HG03457 (cell line): Measurements from ENCODE around the gene MCTP1.

ENCODE experiments used
- ATAC-seq: cut with Tn5 transposase; IDR thresholded peaks from one replicate; pipeline ENCODE4 v1.9.1; 2021; ENCODE audit warnings: moderate number of reproducible peaks; ENCODE audit not compliant: unreplicated experiment

MCTP1 gene

DNA sequence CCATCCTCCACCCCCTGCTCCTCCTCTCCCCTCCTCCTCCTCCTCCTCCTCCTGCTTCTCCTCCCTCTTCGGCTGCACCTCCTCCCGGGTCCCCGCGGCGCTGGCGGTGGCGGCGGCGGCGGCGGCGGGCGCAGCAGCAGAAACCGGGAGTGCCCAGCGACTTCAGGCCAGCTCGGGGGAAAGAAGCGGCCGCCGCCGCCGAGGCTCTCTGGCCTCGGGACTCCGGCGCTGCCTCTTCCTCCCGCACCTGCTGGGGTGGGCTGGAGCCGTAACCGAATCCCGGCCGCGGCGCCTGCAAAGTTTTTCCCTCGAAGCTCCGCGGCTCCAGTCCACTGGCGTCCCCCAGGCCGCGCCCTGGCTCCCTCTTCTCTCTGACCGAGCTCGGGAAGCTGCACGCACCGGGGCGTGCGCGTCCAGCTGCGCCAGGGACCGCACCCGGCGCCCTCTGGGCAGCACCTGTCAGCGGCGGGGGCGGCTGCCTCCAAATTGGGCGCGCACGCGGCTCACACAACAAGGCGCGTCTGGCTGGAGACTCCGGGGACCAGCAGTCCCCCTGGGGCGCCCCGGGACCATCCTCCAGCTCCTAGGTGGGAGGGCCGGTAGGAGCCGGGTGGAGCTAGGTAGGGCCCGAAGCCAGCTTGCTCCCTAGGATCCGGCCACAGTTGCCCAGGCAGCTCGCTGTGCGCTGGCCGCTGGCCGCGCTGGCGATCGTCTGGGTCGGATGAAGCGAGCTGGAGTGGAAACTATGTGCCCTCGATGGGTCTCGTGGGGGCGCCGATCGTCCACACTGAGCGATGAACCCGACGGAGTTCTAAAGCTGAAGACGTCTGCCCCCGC, at the start of gene MCTP1:
MCTP1 (minus strand) TSS at position 523 of the 837 bp plus-strand sequence.
- no peak for ATAC-seq

- ATAC-seq = no peak
Measured at GRCh38 chr5:95332158-95332557, 47.3 kb upstream of the MCTP1 start.

DNA sequence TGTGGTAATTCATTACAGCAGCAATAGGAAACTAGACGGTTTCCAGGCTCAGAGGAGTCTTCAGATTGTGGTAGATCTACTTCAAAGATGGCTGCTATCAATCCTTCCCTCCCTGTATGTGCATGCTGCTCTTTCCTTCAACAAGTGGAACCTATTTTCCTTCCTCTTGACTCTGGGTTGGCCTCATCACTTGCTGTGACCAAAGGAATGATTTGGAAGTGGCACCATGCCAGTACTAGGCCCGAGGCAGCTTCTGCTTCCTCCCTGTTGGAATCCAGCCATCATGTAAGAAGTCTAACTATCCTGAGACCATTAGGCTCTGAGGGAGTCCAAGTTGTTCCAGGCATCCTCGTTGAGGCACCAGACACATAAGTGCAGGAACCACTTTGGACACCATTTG, 46.5 kb upstream of the MCTP1 start:
- no peak for ATAC-seq

DNA sequence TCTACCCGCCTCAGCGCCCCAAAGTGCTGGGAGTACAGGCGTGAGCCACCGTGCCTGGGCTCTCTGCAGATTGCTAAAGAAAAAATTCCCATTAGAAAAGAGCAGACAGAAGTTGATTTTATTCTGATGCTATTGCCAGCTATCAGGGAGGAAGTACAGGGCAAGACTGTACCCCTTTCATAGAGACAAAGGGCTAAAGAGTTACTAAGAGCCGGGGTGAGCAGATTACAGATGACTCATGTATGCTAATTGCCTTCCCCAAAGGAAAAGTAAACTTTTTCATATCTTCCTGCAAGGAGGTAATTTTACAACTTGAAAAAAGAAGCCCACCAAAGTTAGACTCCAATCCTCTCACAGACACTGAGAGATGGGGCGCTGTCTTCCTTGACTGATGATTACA, 42.3 kb upstream of the MCTP1 start:
- no peak for ATAC-seq

DNA sequence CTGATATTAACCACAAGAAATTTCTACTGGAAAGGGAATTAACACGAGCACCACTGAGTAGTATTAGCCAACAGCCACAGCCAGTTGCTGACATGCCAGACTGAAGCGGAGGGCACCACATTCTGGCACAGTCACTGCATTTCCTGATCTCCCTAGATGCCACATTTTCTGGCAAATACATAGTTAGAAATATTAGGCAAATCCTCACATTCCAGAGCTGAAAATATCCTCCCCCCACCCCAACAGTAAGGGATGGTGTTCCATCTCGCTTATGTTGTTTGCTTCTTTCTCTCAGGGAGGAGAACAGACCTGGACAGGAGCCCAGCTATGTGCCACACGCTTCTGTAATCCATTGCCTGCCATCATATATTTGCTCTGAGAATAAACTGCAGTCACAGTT, 32.8 kb upstream of the MCTP1 start:
- no peak for ATAC-seq

GRCh38 chr5:95317085-95317484, 32.2 kb upstream of the MCTP1 start:
- ATAC-seq = no peak

- no peak for ATAC-seq
Measured at GRCh38 chr5:95304711-95305110, 19.8 kb upstream of the MCTP1 start.

GRCh38 chr5:95298651-95299050, 13.8 kb upstream of the MCTP1 start:
- no peak for ATAC-seq

DNA sequence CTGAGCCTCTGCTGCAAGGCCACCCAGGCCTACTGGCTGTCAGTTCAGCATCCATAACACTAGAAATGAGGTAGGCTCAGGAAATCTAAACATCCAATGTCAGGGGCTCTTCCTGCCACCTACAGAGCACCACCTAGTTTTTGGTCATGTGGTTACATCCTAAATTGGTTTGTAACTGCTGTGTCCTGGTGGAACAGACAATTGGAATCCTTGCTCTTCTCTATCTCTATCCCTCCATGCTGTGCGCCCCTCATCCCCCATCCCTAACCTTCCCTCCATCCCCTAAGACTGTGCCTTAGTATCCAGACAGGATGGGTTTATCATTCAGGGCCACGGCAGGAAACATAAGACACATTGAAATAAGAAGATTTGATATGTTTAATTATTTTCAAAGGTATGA, 11.4 kb upstream of the MCTP1 start:
- ATAC-seq = no peak

GRCh38 chr5:95285409-95285755, 488 bp upstream of the MCTP1 start:
- no peak for ATAC-seq

- peak; percentile 56 for ATAC-seq
Measured at GRCh38 chr5:95283761-95284571, 928 bp downstream of the MCTP1 start.

DNA sequence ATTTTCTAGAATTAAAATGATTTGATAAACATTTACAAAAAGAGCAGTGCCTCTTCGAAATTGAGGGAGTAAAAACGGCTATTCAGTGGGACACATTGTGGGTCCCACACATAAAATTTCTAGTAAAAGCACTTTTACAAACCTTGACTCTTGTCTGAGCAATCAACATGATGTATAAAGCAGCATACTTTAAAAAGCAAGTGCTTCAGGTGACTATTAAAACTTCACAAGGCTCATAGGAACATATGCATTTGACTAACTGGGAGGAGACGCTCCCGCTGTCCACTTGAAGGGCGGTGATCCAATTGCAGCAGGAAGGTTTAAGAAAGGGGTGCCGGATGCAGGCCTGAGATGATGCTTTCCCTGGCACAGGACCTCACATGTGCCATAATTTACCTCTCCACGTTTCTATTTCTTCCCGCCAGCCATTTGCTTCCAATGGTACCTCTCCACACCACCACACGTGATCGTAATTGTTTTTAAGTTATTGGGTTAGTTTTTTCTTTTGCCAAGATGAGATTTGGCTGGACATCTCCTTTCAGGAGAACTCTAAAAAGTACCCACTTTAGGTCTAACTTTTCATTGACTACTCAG, 1.8 kb downstream of the MCTP1 start:
- no peak for ATAC-seq

- ATAC-seq = no peak
Measured at GRCh38 chr5:95281226-95281625, 3.7 kb downstream of the MCTP1 start.

DNA sequence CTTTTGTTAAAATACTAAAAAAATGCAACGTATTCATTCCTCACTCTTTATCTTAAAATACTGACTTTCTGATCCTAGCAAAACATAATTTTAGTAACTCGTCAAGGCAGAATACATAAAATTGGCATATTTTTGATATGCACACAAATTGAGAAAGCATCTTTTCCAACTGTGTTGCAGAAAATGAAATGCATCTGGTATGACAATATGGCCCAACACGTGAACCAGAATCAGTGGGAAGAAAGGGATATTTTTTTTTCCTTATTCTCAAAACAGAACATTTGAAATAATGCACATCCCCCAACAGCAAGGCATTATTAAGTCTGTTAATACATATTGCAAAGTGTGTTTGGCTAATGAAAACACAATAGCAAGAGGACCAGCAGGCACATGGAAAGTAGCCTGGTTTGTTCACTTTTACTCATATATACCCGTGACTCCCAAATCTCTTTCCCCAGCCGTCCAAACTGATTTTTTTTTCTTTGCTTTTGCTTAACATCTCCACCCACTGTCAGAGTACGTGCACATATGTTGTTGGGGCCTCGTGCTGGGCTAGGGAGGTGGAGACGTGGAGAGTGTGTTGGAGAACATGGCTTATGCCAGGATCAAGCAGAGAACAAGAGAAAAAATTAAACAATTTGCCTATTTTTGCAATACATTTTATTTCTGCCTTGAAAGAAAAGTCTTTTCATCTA, 4.3 kb downstream of the MCTP1 start:
- no peak for ATAC-seq

DNA sequence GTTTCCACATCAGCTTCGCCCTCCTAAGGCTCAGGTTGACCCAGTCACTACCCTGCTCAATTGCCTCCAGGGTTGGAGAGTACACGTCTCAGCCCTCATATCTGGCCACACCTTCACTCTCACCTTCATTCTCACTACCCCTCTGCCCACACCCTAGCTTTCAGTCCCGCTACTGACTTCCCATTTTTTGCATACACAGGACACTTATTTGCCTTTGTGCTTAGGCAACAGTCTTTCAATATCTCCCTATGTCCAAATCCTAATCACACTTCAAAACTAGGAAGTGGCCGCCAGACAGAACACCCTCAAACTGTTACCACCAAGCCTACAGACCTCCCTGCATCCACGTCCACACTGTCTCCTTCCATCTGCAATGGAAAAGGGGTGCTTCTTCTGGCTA, 10.9 kb downstream of the MCTP1 start:
- no peak for ATAC-seq

DNA sequence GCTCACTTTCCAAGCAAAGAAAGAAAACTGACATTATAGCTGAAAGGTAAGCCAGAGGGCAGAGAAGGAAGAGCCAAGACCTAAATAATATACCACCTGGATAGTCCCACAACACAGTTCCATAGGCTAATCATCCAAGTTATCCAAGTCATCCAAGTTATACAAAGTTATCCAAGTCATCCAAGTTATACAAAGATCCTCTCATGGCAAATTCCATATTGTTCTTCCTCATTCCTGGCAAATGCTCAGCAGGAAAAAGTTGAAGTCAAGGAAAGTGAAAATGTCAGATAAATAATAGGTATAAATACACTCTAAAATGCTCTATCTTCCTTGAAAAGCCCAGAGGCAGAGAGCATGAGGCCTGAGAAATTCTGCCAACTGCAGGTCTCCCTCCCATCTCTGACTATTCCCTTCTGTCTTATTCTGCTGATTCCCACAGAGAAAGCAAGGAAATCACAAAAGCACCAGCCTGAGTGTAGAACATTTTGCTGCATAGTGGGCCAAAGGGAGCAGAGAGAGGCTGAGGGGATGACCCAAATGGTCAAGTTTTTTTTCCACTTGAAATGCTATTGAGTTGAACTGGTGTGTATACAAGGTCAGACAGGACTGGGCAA, 12.5 kb downstream of the MCTP1 start:
- ATAC-seq = no peak

DNA sequence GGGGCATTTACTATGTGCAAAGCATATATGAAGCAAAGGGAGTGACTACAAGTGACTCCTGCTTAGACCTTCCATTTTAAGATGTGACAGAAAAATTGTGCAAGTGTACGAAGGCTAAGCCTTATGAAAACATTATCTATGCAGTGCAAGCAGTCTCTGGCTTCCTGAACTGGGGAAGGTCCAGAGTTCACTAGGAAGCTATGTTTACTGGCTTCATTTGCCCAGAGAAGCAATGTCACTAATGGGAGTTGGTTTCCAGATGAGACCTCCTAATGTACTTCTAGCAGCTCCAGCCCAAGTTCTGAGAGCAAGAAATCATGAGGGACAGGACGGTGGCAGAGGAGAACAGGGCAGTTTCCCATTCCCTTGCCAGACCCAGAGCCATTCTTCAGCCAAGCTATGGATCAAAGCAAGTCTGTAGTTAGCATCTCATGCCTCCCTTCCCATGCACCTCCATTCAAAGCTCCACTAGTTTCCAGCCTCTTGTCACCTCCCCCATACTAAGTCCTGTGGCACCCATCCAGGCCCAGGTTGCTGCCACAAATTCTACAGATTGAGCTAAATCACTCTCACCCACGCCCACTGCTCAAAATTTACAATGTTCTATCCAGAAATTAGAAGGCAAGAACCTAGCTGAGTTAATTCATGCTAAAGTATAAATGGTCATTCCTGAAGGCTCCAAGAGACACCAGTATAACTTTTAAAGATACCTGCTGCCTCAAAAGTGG, 21.8 kb downstream of the MCTP1 start:
- no peak for ATAC-seq

DNA sequence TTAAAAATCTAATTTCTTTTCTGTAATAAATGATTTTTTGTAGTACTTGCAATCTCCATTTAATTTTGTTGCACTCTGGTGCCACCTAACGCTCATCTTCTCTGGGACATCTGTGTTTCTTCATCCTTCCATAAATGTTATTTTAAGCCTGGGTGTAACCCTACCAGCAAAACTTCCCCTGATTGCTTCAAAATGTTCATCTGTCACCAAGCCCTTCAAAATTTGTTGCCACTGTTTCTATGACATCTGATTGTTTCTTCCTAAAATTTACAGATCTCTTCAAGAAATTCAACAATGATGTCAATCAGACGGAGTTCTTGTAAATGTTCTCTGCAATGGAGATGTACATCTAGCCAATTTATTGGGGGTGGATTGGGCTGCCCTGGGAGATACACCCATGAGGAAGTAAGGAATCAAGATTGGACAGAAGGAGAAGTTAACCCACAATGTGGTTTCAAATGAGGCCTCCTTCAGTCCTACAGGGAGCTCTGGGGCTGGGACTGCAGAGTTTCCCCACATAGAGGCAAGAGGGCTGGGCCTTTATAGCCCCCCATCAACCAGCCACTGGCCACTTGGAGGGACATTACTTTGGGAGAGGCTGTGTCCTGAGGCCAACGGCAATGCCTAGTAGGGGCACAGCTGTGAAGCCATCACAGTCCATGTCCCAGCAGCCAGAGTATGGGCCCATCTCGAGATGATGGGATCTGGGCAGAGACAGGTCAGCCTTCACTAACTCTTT, 23.3 kb downstream of the MCTP1 start:
- ATAC-seq = no peak

DNA sequence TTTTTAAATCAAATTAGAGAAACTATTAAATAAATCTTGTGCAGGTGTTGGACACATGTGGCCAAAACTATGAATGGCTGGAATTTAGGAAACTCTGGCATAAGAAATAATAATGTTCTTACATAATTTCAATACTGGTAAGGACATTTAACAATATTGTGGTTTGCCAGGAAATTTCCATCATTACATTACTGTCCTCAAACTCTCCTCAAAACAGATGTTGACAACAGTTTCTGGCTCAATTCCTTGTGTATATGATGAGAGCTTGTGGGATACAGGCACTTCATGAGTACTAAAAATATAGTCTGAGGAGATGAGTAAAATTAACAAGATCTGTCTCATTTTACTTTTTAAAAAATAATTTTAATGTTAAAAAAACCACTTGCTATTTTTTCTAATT, 27.9 kb downstream of the MCTP1 start:
- no peak for ATAC-seq

- no peak for ATAC-seq
Measured at GRCh38 chr5:95256446-95256845, 28.4 kb downstream of the MCTP1 start.
